H9 (cell line): ENCODE measurements around the gene OR5H6. TPM values are rescaled to one million over a fixed set of nuclear protein-coding genes. Genes with fewer than 3 reads are reported as not detected.

Experiments used
- DNase-seq: peaks from one replicate; pipeline ENCODE4 v3.0.0-alpha.2; 2017
- H2AFZ ChIP-seq: one replicate; pipeline ENCODE4 v1.6.1; 2013; ENCODE audit warnings: mild to moderate bottlenecking, low read length, control low read depth, moderate library complexity
- H2AK5ac ChIP-seq: 2 replicates; pipeline ENCODE4 v1.6.1; 2013; ENCODE audit warnings: low read length, control low read depth, mixed read lengths; ENCODE audit not compliant: insufficient read length
- H2BK120ac ChIP-seq: one replicate; pipeline ENCODE4 v1.6.1; 2013; ENCODE audit warnings: low read depth, mild to moderate bottlenecking, low read length, control low read depth, inconsistent platforms; ENCODE audit not compliant: poor library complexity, severe bottlenecking
- H2BK12ac ChIP-seq: 2 replicates; pipeline ENCODE4 v1.6.1; 2013; ENCODE audit warnings: low read length, control low read depth, mixed read lengths, low read depth; ENCODE audit not compliant: insufficient read length
- H2BK15ac ChIP-seq: 2 replicates; pipeline ENCODE4 v1.6.1; 2013; ENCODE audit warnings: low read depth, low read length, control low read depth
- H2BK20ac ChIP-seq: one replicate; pipeline ENCODE4 v1.6.1; 2013; ENCODE audit warnings: low read depth, mild to moderate bottlenecking, low read length, control low read depth, inconsistent platforms; ENCODE audit not compliant: poor library complexity, severe bottlenecking
- H2BK5ac ChIP-seq: 2 replicates; pipeline ENCODE4 v1.6.1; 2013; ENCODE audit warnings: low read length, control low read depth, mixed read lengths; ENCODE audit not compliant: insufficient read length
- H3K14ac ChIP-seq: 2 replicates; pipeline ENCODE4 v1.6.1; 2013; ENCODE audit warnings: low read length, control low read depth; ENCODE audit not compliant: insufficient read depth
- H3K18ac ChIP-seq: 2 replicates; pipeline ENCODE4 v1.6.1; 2013; ENCODE audit warnings: low read depth, mild to moderate bottlenecking, mixed read lengths, low read length, control low read depth; ENCODE audit not compliant: insufficient read length
- H3K23ac ChIP-seq: 2 replicates; pipeline ENCODE4 v1.6.1; 2013; ENCODE audit warnings: low read length, control low read depth, mixed read lengths, low read depth; ENCODE audit not compliant: insufficient read length
- H3K23me2 ChIP-seq: 2 replicates; pipeline ENCODE4 v1.6.1; 2013; ENCODE audit warnings: low read depth, mild to moderate bottlenecking, mixed read lengths, low read length, control low read depth; ENCODE audit not compliant: insufficient read length, poor library complexity, severe bottlenecking
- H3K27ac ChIP-seq: 2 replicates; pipeline ENCODE4 v1.5.1; 2013; ENCODE audit warnings: low read length, control low read depth, mixed read lengths, low read depth; ENCODE audit not compliant: insufficient read length
- H3K27me3 ChIP-seq: 2 replicates; pipeline ENCODE4 v1.6.1; 2013; ENCODE audit warnings: low read length, control low read depth, inconsistent platforms; ENCODE audit not compliant: insufficient read depth
- H3K4ac ChIP-seq: 2 replicates; pipeline ENCODE4 v1.6.1; 2013; ENCODE audit warnings: low read depth, mild to moderate bottlenecking, control low read depth, inconsistent platforms, low read length, moderate library complexity
- H3K4me1 ChIP-seq: 2 replicates; pipeline ENCODE4 v1.6.1; 2013; ENCODE audit warnings: low read length, control low read depth, inconsistent platforms; ENCODE audit not compliant: insufficient read depth
- H3K4me2 ChIP-seq: 2 replicates; pipeline ENCODE4 v1.6.1; 2013; ENCODE audit warnings: low read length, control low read depth, mixed read lengths; ENCODE audit not compliant: insufficient read length, insufficient read depth
- H3K56ac ChIP-seq: 2 replicates; pipeline ENCODE4 v1.6.1; 2013; ENCODE audit warnings: low read depth, mild to moderate bottlenecking, mixed read lengths, low read length, control low read depth; ENCODE audit not compliant: insufficient read length
- H3K79me1 ChIP-seq: 2 replicates; pipeline ENCODE4 v1.6.1; 2013; ENCODE audit warnings: low read depth, mild to moderate bottlenecking, moderate library complexity, low read length, control low read depth, inconsistent platforms; ENCODE audit not compliant: insufficient read depth, poor library complexity, severe bottlenecking
- H3K79me2 ChIP-seq: 2 replicates; pipeline ENCODE4 v1.6.1; 2013; ENCODE audit warnings: low read length, control low read depth, inconsistent platforms; ENCODE audit not compliant: insufficient read depth
- H3K9ac ChIP-seq: 2 replicates; pipeline ENCODE4 v1.6.1; 2013; ENCODE audit warnings: low read length, control low read depth, mixed read lengths; ENCODE audit not compliant: insufficient read length; ENCODE audit errors: extremely low read depth
- H3K9me3 ChIP-seq: one replicate; pipeline ENCODE4 v1.6.1; 2013; ENCODE audit warnings: low read depth, low read length, inconsistent platforms; ENCODE audit not compliant: control insufficient read depth
- H3T11ph ChIP-seq: one replicate; pipeline ENCODE4 v1.6.1; 2013; ENCODE audit warnings: mild to moderate bottlenecking, low read length, control low read depth, inconsistent platforms
- H4K20me1 ChIP-seq: one replicate; pipeline ENCODE4 v1.6.1; 2013; ENCODE audit not compliant: control insufficient read depth, insufficient read length, insufficient read depth
- H4K5ac ChIP-seq: 2 replicates; pipeline ENCODE4 v1.6.1; 2013; ENCODE audit warnings: low read depth, mild to moderate bottlenecking, mixed read lengths, low read length, control low read depth; ENCODE audit not compliant: insufficient read length
- H4K8ac ChIP-seq: replicated peaks from 2 replicates; pipeline ENCODE4 v1.6.1; 2013; ENCODE audit warnings: low read length, control low read depth, mixed read lengths, low read depth; ENCODE audit not compliant: insufficient read length
- H4K91ac ChIP-seq: 2 replicates; pipeline ENCODE4 v1.6.1; 2013; ENCODE audit warnings: low read depth, mild to moderate bottlenecking, moderate library complexity, mixed read lengths, low read length, control low read depth; ENCODE audit not compliant: insufficient read length
- H3K27ac Mint-ChIP-seq, 3 experiments: 2 replicates in 2 of 3; 3 replicates in 1 of 3; pipeline ENCODE4 v1.8.0; 2020 to 2021; ENCODE audit warnings: mixed read lengths in 3 of 3, mild to moderate bottlenecking in 1 of 3, moderate library complexity in 1 of 3
- H3K27me3 Mint-ChIP-seq: 2 replicates; pipeline ENCODE4 v1.8.0; 2021; ENCODE audit warnings: low read depth, mild to moderate bottlenecking, moderate library complexity, mixed read lengths
- H3K36me3 Mint-ChIP-seq, 3 experiments: 2 replicates in 2 of 3; 3 replicates in 1 of 3; pipeline ENCODE4 v1.8.0; 2020 to 2021; ENCODE audit warnings: low read depth in 3 of 3, mixed read lengths in 3 of 3; ENCODE audit not compliant: insufficient read depth in 1 of 3
- H3K4me1 Mint-ChIP-seq, 2 experiments: 2 replicates each; pipeline ENCODE4 v1.8.0; 2020; ENCODE audit warnings: mixed read lengths in 2 of 2
- H3K4me3 Mint-ChIP-seq, 2 experiments: 2 replicates in 1 of 2; 3 replicates in 1 of 2; pipeline ENCODE4 v1.8.0; 2020 to 2021; ENCODE audit warnings: mild to moderate bottlenecking in 2 of 2, mixed read lengths in 2 of 2, moderate library complexity in 1 of 2
- H3K9me3 Mint-ChIP-seq, 2 experiments: 2 replicates in 1 of 2; 3 replicates in 1 of 2; pipeline ENCODE4 v1.8.0; 2020; ENCODE audit warnings: mild to moderate bottlenecking in 2 of 2, mixed read lengths in 2 of 2, moderate library complexity in 1 of 2
- whole genome bisulfite sequencing: extraction: QIAGEN DNeasy Blood & Tissue Kit; methylation state at CpG from one replicate; pipeline ENCODE4 v1.1.7; 2013; ENCODE audit warnings: missing lambda C conversion rate, low lambda C conversion rate, mixed read lengths; ENCODE audit not compliant: insufficient read length; ENCODE audit errors: extremely low coverage; 5-methylcytosine and 5-hydroxymethylcytosine counted together
- total RNA-seq: library from RNA; stranded (reverse); gene quantifications from 2 replicates; pipeline ENCODE4 v1.2.1, GENCODE V29; 2021
- TF ChIP-seq, protein P1 (sequence below): fragments of 200-600 bp; sonication (generic); conservative IDR thresholded peaks from 3 replicates; pipeline ENCODE4 v1.8.0; 2021; ENCODE audit warnings: antibody characterized with exemption, mild to moderate bottlenecking

OR5H6 gene
- total RNA-seq, 1 experiment from 2014 or later, result not detected

DNA sequence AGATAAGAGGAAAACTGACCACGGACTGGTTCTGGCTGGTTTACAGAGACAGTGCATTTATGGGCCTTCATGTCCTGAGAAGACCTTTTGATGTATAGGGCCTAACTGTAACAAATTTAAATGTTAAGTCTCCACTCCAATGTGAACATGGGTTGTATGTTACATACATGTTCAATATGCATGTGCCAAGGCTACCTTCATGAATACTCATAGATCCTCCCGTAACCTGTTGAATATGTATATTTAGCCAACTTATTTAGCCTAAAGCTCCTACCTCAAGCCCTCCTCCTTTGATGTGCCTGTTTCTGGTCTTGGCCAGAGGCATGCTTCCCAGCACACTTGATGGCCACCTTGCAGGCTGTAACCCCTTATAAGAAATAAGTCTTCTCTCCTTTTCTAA, 18.2 kb downstream of the OR5H6 start, which contains the start of gene OR5H2:
Gene OR5H2 (plus strand): TSS at position 301 of the 400 bp plus-strand sequence. CDS start 398 bp downstream, outside the sequence.
- Histone ChIP-seq H3K4ac (no peak within 1 kb of the TSS), H2AFZ (no peak within 1 kb of the TSS), H3K4me1 (no peaks in the 10 kb centered on the region; the same call in 1 of the 2 replicates), H2BK5ac (no peak within 1 kb of the TSS), H3K23ac (no peak within 1 kb of the TSS), H2BK12ac (no peak within 1 kb of the TSS), H3K27ac (no peak within 1 kb of the TSS), H4K5ac (no peak within 1 kb of the TSS), H3K27me3 (no peaks in the 10 kb centered on the region), H3T11ph (no peak within 1 kb of the TSS), H2AK5ac (no peak within 1 kb of the TSS), H4K20me1 (no peaks in the 10 kb centered on the region), H4K91ac (no peak within 1 kb of the TSS), H2BK120ac (no peak within 1 kb of the TSS), H3K14ac (no peak within 1 kb of the TSS), H3K4me2 (no peak within 1 kb of the TSS), H2BK15ac (no peak within 1 kb of the TSS), H4K8ac (no peak within 1 kb of the TSS), H3K79me1 (no peaks in the 10 kb centered on the region), H3K18ac (no peak within 1 kb of the TSS), H3K9ac (no peak within 1 kb of the TSS), H3K56ac (no peak within 1 kb of the TSS), H3K9me3 (no peaks in the 10 kb centered on the region), H2BK20ac (no peak within 1 kb of the TSS), H3K23me2 (no peaks in the 10 kb centered on the region), H3K79me2 (no peaks in the 10 kb centered on the region)
- Mint-ChIP-seq H3K9me3 (no peaks in the 10 kb centered on the region; a peak in 1 of 5 replicates), H3K4me3 (no peak within 1 kb of the TSS), H3K4me1 (peaks cover 17 to 28% of the 10 kb centered on the region in 2 experiments), H3K36me3 (no peaks in the 10 kb centered on the region; a peak in 1 of 7 replicates), H3K27me3 (no peaks in the 10 kb centered on the region), H3K27ac (peak within 1 kb of the TSS in 1 of 3 experiments; percentile 13; a peak in 1 of 7 replicates)
- TF ChIP-seq, protein P1, sequence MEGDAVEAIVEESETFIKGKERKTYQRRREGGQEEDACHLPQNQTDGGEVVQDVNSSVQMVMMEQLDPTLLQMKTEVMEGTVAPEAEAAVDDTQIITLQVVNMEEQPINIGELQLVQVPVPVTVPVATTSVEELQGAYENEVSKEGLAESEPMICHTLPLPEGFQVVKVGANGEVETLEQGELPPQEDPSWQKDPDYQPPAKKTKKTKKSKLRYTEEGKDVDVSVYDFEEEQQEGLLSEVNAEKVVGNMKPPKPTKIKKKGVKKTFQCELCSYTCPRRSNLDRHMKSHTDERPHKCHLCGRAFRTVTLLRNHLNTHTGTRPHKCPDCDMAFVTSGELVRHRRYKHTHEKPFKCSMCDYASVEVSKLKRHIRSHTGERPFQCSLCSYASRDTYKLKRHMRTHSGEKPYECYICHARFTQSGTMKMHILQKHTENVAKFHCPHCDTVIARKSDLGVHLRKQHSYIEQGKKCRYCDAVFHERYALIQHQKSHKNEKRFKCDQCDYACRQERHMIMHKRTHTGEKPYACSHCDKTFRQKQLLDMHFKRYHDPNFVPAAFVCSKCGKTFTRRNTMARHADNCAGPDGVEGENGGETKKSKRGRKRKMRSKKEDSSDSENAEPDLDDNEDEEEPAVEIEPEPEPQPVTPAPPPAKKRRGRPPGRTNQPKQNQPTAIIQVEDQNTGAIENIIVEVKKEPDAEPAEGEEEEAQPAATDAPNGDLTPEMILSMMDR, result no peak
- no peak for DNase-seq
- no CpG with 5 or more reads among the region's 2 CpGs for WGBS
